Upper lobe of right lung (tissue), 1 donor: ENCODE results near the gene CPAMD8. TPM values are rescaled to one million over a fixed set of nuclear protein-coding genes. Genes with fewer than 3 reads are reported as not detected.
A peak's percentile ranks its signal among the peaks of the same experiment; 100 is the strongest.

Source experiments
- ATAC-seq: fragments of 200-7000 bp; cut with Tn5 transposase; one replicate; pipeline ENCODE4 v1.9.1; 2020; ENCODE audit warnings: mild to moderate bottlenecking, moderate library complexity
- DNase-seq: peaks from one replicate; pipeline ENCODE4 v3.0.0-alpha.2; 2020
- H3K27ac ChIP-seq: fragments of 200-600 bp; one replicate; pipeline ENCODE4 v1.8.0; 2022
- H3K27me3 ChIP-seq: fragments of 200-600 bp; one replicate; pipeline ENCODE4 v1.8.0; 2022; ENCODE audit warnings: mild to moderate bottlenecking
- H3K36me3 ChIP-seq: fragments of 200-600 bp; one replicate; pipeline ENCODE4 v1.8.0; 2022
- H3K4me1 ChIP-seq: fragments of 200-600 bp; one replicate; pipeline ENCODE4 v1.8.0; 2022
- H3K4me3 ChIP-seq: fragments of 200-600 bp; one replicate; pipeline ENCODE4 v1.8.0; 2022; ENCODE audit warnings: mild to moderate bottlenecking
- H3K9me3 ChIP-seq: fragments of 200-600 bp; one replicate; pipeline ENCODE4 v1.8.0; 2022
- intact Hi-C: fragments of 100-400 bp; cut with DNase I; formaldehyde crosslinking; loops from one replicate; pipeline ENCODE4 v1.11.0; 2022
- total RNA-seq: library from RNA; stranded (reverse); fragmentation: NEBNext Ultra II Directional; extraction: Animal tissue kit (Norgen Biotek cat#: 25700); gene quantifications from one replicate; pipeline ENCODE4 v1.2.1, GENCODE V29; 2021
- TF ChIP-seq, protein P1 (sequence below): fragments of 200-600 bp; IDR thresholded peaks from one replicate; pipeline ENCODE4 v1.8.0; 2022; ENCODE audit warnings: antibody characterized with exemption
- donor health status: DM: no; HTN: yes; CAD: no; lungs with severe emphysema.

The CPAMD8 gene
- total RNA-seq, 1 donor from 2014 or later = 50.9 TPM

DNA sequence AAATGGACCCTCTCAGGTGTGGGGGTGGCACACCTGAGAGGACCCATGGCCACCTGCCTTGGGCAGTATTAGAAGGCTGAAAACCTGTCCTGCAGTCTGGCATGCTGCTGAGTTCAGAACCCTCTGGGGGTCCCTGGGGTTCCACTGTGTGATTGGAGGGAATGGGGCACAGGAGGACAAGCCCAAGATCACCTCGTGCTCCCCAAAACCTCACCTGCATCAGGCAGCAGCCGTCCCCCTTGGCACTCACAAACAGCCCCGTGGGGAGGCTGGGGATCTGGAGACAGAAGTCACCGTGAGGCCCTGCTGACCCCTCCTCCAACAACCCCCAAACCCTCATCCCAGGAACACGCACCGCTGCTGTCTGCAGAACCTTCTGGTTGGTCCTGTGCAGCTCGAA, 123.3 kb downstream of the CPAMD8 start:
- no peak for ATAC-seq

GRCh38 chr19:16902545-16902944, 124.1 kb downstream of the CPAMD8 start:
- TF ChIP-seq, protein P1, sequence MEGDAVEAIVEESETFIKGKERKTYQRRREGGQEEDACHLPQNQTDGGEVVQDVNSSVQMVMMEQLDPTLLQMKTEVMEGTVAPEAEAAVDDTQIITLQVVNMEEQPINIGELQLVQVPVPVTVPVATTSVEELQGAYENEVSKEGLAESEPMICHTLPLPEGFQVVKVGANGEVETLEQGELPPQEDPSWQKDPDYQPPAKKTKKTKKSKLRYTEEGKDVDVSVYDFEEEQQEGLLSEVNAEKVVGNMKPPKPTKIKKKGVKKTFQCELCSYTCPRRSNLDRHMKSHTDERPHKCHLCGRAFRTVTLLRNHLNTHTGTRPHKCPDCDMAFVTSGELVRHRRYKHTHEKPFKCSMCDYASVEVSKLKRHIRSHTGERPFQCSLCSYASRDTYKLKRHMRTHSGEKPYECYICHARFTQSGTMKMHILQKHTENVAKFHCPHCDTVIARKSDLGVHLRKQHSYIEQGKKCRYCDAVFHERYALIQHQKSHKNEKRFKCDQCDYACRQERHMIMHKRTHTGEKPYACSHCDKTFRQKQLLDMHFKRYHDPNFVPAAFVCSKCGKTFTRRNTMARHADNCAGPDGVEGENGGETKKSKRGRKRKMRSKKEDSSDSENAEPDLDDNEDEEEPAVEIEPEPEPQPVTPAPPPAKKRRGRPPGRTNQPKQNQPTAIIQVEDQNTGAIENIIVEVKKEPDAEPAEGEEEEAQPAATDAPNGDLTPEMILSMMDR = no peak
- intact Hi-C loops = no loop called here
- no peak for ATAC-seq
- Histone ChIP-seq H3K27me3 (no peaks in the 10 kb centered on the region), H3K4me1 (no peaks in the 10 kb centered on the region), H3K9me3 (no peaks in the 10 kb centered on the region), H3K27ac (no peak overlapping the region), H3K36me3 (no peaks in the 10 kb centered on the region), H3K4me3 (no peak overlapping the region)
- DNase-seq = no peak

More for the DNA sequence above, 123.3 kb downstream of the CPAMD8 start:
- no peaks in the 10 kb centered on the region for H3K27me3 ChIP-seq
- no peak overlapping the region for H3K4me3 ChIP-seq
- no peaks in the 10 kb centered on the region for H3K4me1 ChIP-seq
- no peaks in the 10 kb centered on the region for H3K36me3 ChIP-seq
- intact Hi-C loops = no loop called here
- no peaks in the 10 kb centered on the region for H3K9me3 ChIP-seq
- no peak overlapping the region for H3K27ac ChIP-seq
- TF ChIP-seq, protein P1 = no peak
- no peak for DNase-seq

DNA sequence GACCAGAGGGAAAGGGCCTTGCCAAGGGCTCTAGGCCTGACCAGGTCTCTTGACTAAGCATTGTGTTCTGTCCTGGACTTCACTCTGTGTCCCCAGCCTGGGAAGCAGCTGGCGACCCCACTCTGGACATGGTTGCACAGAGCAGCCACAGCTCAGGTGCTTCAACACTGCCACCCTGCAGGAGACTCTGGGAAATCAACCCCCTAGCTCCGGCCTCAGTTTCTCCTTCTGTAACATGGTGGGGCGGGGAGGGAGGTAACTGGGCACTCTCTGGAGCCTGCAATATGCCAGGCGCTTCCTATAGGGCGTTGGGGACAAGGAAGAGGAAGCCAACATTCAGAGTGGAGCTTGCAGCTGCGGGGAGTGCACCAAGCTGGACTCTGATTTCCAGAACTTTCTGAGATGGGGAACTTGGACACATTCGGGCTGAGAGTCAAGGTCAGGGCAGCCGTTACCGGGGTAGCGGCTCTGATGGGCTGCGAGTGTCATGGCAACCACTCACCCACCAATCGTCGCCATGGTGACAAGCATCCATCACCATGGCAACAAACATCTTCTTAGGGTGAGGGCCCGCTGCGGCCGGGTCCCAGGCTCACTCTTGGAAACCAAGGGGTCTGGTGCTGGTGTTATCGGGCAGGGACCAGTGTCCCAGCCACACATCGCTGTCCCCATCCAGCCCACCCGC, 125.0 kb downstream of the CPAMD8 start:
- DNase-seq (no peak), ATAC-seq (no peak)
- Histone ChIP-seq H3K9me3 (no peaks in the 10 kb centered on the region), H3K27me3 (no peaks in the 10 kb centered on the region), H3K27ac (no peak overlapping the region), H3K36me3 (no peaks in the 10 kb centered on the region), H3K4me3 (no peak overlapping the region), H3K4me1 (peaks cover under 1% of the 10 kb centered on the region)
- intact Hi-C loops = no loop called here
- TF ChIP-seq, protein P1 = no peak

DNA sequence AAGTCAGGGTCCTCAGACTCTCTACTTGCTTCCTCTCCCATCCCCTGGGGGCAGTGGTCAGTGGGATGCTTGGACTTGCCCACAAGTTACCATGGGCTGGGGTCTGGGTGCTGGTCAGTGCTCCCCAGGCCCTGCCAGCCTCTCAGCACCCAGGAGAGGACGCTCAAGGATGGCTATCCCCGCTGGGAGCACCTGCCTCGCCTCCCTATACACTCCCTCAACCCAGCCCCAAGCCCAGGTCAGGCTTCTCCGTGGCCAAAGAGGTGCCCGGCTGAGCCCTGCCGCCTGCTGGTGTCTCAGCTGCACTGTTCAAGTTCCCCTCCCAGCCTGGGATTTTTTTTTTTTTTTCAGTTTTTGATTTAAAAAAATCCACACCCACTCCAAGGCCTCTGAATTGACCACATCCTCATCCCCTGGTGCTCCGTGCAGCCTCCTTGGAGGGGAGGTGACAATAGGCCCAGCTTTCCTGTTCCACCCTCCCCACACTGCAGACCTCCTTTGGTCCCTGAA, 127.0 kb downstream of the CPAMD8 start:
- H3K9me3 ChIP-seq = no peaks in the 10 kb centered on the region
- peaks cover 6% of the 10 kb centered on the region for H3K4me1 ChIP-seq
- intact Hi-C loops = no loop called here
- no peak overlapping the region for H3K4me3 ChIP-seq
- no peaks in the 10 kb centered on the region for H3K36me3 ChIP-seq
- peak; percentile 19 for ATAC-seq
- DNase-seq = no peak
- no peaks in the 10 kb centered on the region for H3K27me3 ChIP-seq
- TF ChIP-seq, protein P1 = peak; percentile 55
- no peak overlapping the region for H3K27ac ChIP-seq

- intact Hi-C loops = no loop called here
- no peaks in the 10 kb centered on the region for H3K27me3 ChIP-seq
- no peak for ATAC-seq
- H3K36me3 ChIP-seq = no peaks in the 10 kb centered on the region
- no peak overlapping the region for H3K4me3 ChIP-seq
- TF ChIP-seq, protein P1 = no peak
- no peak overlapping the region for H3K27ac ChIP-seq
- peaks cover 6% of the 10 kb centered on the region for H3K4me1 ChIP-seq
- DNase-seq = no peak
- no peaks in the 10 kb centered on the region for H3K9me3 ChIP-seq
These were observed 128.1 kb downstream of the CPAMD8 start for GRCh38 chr19:16898361-16899015.
